Osteoblast (primary cell): ENCODE data around the gene GPR17. TPM values are rescaled to one million over a fixed set of nuclear protein-coding genes. Genes with fewer than 3 reads are reported as not detected.

Source experiments
- DNase-seq: peaks from one replicate; pipeline ENCODE4 v3.0.0; 2011; ENCODE audit warnings: low spot score, mixed read lengths; ENCODE audit not compliant: insufficient read length; ENCODE audit errors: missing footprints
- H2AFZ ChIP-seq: 2 replicates; pipeline ENCODE4 v1.6.0; 2011; ENCODE audit warnings: mild to moderate bottlenecking, low read length
- H3K27ac ChIP-seq: 2 replicates; pipeline ENCODE4 v1.5.1; 2011; ENCODE audit warnings: mild to moderate bottlenecking, low read depth, low read length, moderate library complexity
- H3K27me3 ChIP-seq: 2 replicates; pipeline ENCODE4 v1.6.0; 2012; ENCODE audit warnings: mild to moderate bottlenecking, control low read depth, inconsistent platforms, low read length, moderate library complexity; ENCODE audit not compliant: insufficient read depth
- H3K36me3 ChIP-seq: 2 replicates; pipeline ENCODE4 v1.5.1; 2011; ENCODE audit warnings: mild to moderate bottlenecking, low read length, control low read depth, moderate library complexity; ENCODE audit not compliant: insufficient read depth
- H3K4me1 ChIP-seq: 2 replicates; pipeline ENCODE4 v1.5.1; 2011; ENCODE audit warnings: mild to moderate bottlenecking, low read length, control low read depth, moderate library complexity; ENCODE audit not compliant: insufficient read depth
- H3K4me2 ChIP-seq: 2 replicates; pipeline ENCODE4 v1.6.0; 2011; ENCODE audit warnings: mild to moderate bottlenecking, low read length; ENCODE audit not compliant: insufficient read depth
- H3K4me3 ChIP-seq: fragments of 200-600 bp; sonication (generic); 3 replicates; pipeline ENCODE4 v1.5.1; 2012; ENCODE audit warnings: mild to moderate bottlenecking, low read length, inconsistent platforms; ENCODE audit not compliant: insufficient read depth
- H3K79me2 ChIP-seq: 2 replicates; pipeline ENCODE4 v1.6.0; 2012; ENCODE audit warnings: mild to moderate bottlenecking, low read length, control low read depth, inconsistent platforms; ENCODE audit not compliant: insufficient read depth
- H3K9me3 ChIP-seq: 2 replicates; pipeline ENCODE4 v1.5.1; 2011; ENCODE audit warnings: low read depth, low read length, control low read depth
- H4K20me1 ChIP-seq: 2 replicates; pipeline ENCODE4 v1.6.0; 2012; ENCODE audit warnings: mild to moderate bottlenecking, low read length, control low read depth; ENCODE audit not compliant: insufficient read depth
- total RNA-seq: library from RNA; depleted of rRNA; stranded (reverse); fragments of >200 nt; gene quantifications from 2 replicates; pipeline ENCODE4 v1.2.3, GENCODE V29; 2012
- TF ChIP-seq, protein P1 (sequence below): IDR thresholded peaks from 2 replicates; pipeline ENCODE4 v1.5.1; 2011; ENCODE audit warnings: mild to moderate bottlenecking, low read depth, low read length, moderate library complexity; ENCODE audit errors: extremely low read depth

Gene GPR17, protein sequence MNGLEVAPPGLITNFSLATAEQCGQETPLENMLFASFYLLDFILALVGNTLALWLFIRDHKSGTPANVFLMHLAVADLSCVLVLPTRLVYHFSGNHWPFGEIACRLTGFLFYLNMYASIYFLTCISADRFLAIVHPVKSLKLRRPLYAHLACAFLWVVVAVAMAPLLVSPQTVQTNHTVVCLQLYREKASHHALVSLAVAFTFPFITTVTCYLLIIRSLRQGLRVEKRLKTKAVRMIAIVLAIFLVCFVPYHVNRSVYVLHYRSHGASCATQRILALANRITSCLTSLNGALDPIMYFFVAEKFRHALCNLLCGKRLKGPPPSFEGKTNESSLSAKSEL
- not detected in 2 replicates for total RNA-seq

DNA sequence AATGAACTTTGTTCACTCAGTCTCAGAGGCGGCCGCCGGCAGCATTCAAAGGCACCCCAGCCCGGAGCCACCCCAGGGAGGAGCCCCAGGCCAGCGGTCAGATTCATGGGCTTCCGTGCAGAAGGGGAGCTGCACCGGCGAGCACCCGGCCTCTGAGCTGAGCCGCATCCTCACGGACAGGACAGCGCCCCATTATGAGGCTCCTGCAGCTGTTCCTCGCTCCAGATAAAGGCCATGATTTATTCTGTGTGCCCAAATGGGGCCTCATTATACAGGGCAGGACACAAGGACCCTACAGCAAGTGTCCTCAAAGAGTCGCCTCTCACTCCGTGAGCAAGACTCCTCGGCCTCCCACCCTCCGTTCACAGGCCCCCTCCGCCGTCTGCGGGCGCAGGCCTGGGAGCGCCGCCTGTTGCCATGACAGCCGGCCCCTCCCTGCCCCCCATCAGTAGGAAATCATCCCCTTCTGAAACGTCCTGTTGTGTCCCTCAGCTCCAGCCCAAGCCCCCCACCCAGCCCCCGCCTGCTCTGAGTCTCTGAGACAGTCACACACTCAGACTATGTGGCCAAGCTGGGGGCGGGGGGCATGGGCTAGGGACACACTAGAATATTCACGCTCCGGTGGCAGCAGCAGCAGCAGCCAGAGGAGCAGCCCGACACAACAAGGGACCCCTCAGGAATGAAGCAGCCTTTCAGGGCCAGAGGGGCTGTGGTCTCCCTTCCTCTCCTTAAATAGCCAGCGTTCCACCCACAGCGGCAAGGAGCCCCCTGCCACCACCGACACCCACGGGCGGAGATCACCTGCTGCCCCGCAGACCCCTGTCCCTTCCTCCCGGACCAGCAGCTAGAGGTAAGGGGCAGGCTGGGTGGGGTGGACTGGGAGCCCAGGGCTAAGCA is at the start of gene GPR17:
TSS of gene GPR17 (plus strand) at position 759 of the 897 bp plus-strand sequence. CDS start 4,583 bp downstream, outside the sequence.
- no peak within 1 kb of the TSS for H2AFZ ChIP-seq
- no peak within 1 kb of the TSS for H3K4me3 ChIP-seq
- no peaks in the 10 kb centered on the region for H3K9me3 ChIP-seq
- no peak within 1 kb of the TSS for H3K27ac ChIP-seq
- DNase-seq, result no peak
- peaks cover 6% of the 10 kb centered on the region for H3K4me1 ChIP-seq
- H3K36me3 ChIP-seq, result no peaks in the 10 kb centered on the region
- H4K20me1 ChIP-seq, result no peaks in the 10 kb centered on the region
- TF ChIP-seq, protein P1, sequence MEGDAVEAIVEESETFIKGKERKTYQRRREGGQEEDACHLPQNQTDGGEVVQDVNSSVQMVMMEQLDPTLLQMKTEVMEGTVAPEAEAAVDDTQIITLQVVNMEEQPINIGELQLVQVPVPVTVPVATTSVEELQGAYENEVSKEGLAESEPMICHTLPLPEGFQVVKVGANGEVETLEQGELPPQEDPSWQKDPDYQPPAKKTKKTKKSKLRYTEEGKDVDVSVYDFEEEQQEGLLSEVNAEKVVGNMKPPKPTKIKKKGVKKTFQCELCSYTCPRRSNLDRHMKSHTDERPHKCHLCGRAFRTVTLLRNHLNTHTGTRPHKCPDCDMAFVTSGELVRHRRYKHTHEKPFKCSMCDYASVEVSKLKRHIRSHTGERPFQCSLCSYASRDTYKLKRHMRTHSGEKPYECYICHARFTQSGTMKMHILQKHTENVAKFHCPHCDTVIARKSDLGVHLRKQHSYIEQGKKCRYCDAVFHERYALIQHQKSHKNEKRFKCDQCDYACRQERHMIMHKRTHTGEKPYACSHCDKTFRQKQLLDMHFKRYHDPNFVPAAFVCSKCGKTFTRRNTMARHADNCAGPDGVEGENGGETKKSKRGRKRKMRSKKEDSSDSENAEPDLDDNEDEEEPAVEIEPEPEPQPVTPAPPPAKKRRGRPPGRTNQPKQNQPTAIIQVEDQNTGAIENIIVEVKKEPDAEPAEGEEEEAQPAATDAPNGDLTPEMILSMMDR, result no peak
- no peak within 1 kb of the TSS for H3K4me2 ChIP-seq
- H3K79me2 ChIP-seq, result no peaks in the 10 kb centered on the region
- H3K27me3 ChIP-seq, result no peaks in the 10 kb centered on the region

DNA sequence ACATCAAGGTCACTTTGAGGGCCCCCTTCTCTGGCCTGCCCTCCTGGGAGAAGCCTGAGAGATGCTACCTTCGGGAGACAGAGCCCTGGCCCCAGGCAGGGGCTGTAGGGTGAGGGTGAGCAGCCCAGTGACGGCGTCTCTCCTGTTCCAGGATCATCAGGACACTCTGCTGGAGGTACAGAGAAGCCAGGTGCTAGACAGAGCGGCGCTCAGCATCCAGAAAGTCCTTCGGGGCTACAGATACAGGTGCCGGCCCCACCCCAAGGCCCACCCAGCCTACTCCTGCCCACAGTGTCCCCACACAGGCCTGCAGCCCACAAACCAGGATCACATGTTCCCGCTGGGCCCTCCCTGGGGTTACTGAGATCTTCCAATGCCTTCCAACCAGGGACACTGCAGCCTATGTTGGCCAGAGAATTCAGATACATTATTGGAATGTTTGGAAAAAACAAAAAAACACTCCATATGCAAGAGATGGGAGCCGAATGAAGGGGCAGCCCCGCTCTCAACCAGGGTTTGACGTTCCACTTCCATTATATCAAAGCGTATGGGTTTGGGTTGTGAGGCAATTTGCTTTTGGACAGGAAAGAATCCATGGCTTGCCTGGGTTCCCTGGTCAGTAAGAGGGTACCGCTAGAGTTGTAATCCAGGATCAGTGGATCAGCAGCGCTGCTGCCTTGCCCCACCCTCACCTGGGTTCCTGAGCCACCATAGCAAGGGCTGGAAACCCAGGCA is 49.5 kb upstream of the GPR17 start:
- TF ChIP-seq, protein P1, result no peak
- no peaks in the 10 kb centered on the region for H4K20me1 ChIP-seq
- no peaks in the 10 kb centered on the region for H3K9me3 ChIP-seq
- H3K4me3 ChIP-seq, result no peak overlapping the region
- H3K4me1 ChIP-seq, result peaks cover 7% of the 10 kb centered on the region
- no peaks in the 10 kb centered on the region for H3K27me3 ChIP-seq
- no peaks in the 10 kb centered on the region for H3K36me3 ChIP-seq
- peak; percentile 29 for DNase-seq
- H2AFZ ChIP-seq, result no peak overlapping the region
- no peaks in the 10 kb centered on the region for H3K79me2 ChIP-seq
- H3K4me2 ChIP-seq, result no peak overlapping the region
- H3K27ac ChIP-seq, result no peak overlapping the region

DNA sequence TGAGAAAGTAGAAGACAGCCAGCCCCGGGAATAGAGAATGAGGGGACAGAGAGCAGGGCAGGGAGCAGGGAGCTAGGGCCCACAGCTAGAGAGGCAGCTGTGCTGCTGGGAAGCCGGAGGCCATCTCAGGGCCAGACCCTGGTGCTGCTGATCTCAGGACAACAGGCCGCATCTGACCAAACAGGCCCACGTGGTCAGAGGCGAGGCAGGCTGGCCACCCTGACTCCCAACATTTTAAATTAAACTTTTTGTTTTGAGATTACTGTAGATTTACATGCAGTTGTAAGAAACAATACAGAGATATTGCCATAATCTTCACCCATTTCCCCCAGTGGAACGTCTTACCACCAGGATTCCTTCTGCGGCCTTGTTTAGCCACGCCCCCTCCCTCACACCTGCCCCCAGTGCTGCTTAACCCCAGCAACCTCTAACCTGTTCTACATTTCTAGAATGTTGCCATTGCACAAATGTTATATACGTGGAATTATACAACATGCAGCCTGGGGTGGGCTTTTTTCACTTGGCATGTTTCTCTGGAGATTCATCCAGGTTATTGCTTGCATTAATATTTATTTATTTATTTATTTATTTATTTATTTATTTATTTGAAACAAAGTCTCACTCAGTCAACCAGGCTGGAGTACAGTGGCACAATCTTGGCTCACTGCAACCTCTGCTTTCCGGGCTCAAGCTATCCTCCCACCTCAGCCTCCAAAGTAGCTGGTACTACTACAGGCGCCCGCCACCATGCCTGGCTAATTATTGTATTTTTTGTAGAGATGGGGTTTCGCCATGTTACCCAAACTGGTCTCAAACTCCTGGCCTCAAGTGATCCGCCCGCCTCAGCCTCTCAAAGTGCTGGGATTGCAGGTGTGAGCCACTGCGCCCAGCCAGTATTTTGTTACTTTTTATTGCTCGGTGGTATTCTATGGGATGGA is 48.6 kb upstream of the GPR17 start:
- H3K27ac ChIP-seq, result peak overlapping the region; percentile 72
- peaks cover under 1% of the 10 kb centered on the region for H3K9me3 ChIP-seq
- H3K27me3 ChIP-seq, result no peaks in the 10 kb centered on the region
- no peaks in the 10 kb centered on the region for H3K79me2 ChIP-seq
- no peak overlapping the region for H3K4me2 ChIP-seq
- H2AFZ ChIP-seq, result no peak overlapping the region
- peaks cover 7% of the 10 kb centered on the region for H3K4me1 ChIP-seq
- no peak for DNase-seq
- H3K4me3 ChIP-seq, result no peak overlapping the region
- TF ChIP-seq, protein P1, result no peak
- no peaks in the 10 kb centered on the region for H4K20me1 ChIP-seq
- H3K36me3 ChIP-seq, result no peaks in the 10 kb centered on the region
